Measurements from ENCODE around the gene MYO5A. TPM values are rescaled to one million over a fixed set of nuclear protein-coding genes. Genes with fewer than 3 reads are reported as not detected.

MYO5A gene
- total RNA-seq, 1 experiment from 2014 or later = 21.8 TPM

DNA sequence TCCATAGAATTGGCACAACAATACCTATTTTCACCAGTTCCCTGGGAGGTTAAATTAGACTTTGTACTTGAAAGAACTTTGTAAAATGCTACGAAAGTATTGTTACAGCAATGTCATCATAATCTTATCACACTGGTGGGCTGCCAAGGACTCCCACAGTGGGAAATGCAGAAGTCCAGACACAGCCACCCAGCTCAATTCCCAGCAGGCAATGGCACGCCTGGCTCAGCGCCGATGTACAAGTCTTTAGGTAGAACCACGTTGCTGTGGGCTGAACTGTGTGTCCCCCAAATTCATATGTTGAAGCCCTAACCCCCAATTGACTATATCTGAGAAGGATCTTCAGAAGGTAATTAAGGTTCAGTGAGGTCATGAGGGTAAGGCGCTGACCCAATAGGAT is 245.4 kb downstream of the MYO5A start:
- peaks cover 2% of the 10 kb centered on the region; the same call in 1 of the 2 replicates for H3K79me2 ChIP-seq (ENCODE audit: insufficient read depth, low read length)
- H3K4me1 ChIP-seq (ENCODE audit: insufficient read depth, low read length) = no peaks in the 10 kb centered on the region
- peaks cover 31 to 55% (median 39%) of the 10 kb centered on the region in 3 experiments for H3K36me3 Mint-ChIP-seq (ENCODE audit: insufficient read depth in 1 of 3, low read depth in 3 of 3)
- no peak overlapping the region for H4K91ac ChIP-seq (ENCODE audit: insufficient read length, low read depth, low read length)
- H2BK120ac ChIP-seq (ENCODE audit: low read depth, low read length, poor library complexity, severe bottlenecking) = no peak overlapping the region
- H3K4me2 ChIP-seq (ENCODE audit: insufficient read depth, insufficient read length, low read length) = no peak overlapping the region
- no peak overlapping the region for H3K4ac ChIP-seq (ENCODE audit: low read depth, low read length)
- H2BK20ac ChIP-seq (ENCODE audit: low read depth, low read length, poor library complexity, severe bottlenecking) = no peak overlapping the region
- H3K4me3 Mint-ChIP-seq = no peak overlapping the region
- no peaks in the 10 kb centered on the region for H3K9me3 ChIP-seq (ENCODE audit: control insufficient read depth, low read depth, low read length)
- H3K27ac ChIP-seq (ENCODE audit: insufficient read length, low read depth, low read length) = no peak overlapping the region
- no peak overlapping the region for H2AK5ac ChIP-seq (ENCODE audit: insufficient read length, low read length)
- no peak overlapping the region for H3K18ac ChIP-seq (ENCODE audit: insufficient read length, low read depth, low read length)
- no peaks in the 10 kb centered on the region for H4K20me1 ChIP-seq (ENCODE audit: control insufficient read depth, insufficient read depth, insufficient read length)
- no peaks in the 10 kb centered on the region for H3K23me2 ChIP-seq (ENCODE audit: insufficient read length, low read depth, low read length, poor library complexity, severe bottlenecking)
- DNase-seq = no peak
- no peak overlapping the region for H2AFZ ChIP-seq (ENCODE audit: low read length)
- no peak overlapping the region for H3K14ac ChIP-seq (ENCODE audit: insufficient read depth, low read length)
- H4K5ac ChIP-seq (ENCODE audit: insufficient read length, low read depth, low read length) = no peak overlapping the region
- H3K27me3 ChIP-seq (ENCODE audit: insufficient read depth, low read length) = no peaks in the 10 kb centered on the region
- no peak overlapping the region for H4K8ac ChIP-seq (replicated peaks; ENCODE audit: insufficient read length, low read depth, low read length)
- no peak overlapping the region for H2BK15ac ChIP-seq (ENCODE audit: low read depth, low read length)
- no peaks in the 10 kb centered on the region for H3K27me3 Mint-ChIP-seq (ENCODE audit: low read depth)
- H2BK12ac ChIP-seq (ENCODE audit: insufficient read length, low read depth, low read length) = no peak overlapping the region
- H3K9ac ChIP-seq (ENCODE audit: extremely low read depth, insufficient read length, low read length) = no peak overlapping the region
- H3K27ac Mint-ChIP-seq = no peak overlapping the region
- no peak overlapping the region for H3K23ac ChIP-seq (ENCODE audit: insufficient read length, low read depth, low read length)
- TF ChIP-seq, protein P1, sequence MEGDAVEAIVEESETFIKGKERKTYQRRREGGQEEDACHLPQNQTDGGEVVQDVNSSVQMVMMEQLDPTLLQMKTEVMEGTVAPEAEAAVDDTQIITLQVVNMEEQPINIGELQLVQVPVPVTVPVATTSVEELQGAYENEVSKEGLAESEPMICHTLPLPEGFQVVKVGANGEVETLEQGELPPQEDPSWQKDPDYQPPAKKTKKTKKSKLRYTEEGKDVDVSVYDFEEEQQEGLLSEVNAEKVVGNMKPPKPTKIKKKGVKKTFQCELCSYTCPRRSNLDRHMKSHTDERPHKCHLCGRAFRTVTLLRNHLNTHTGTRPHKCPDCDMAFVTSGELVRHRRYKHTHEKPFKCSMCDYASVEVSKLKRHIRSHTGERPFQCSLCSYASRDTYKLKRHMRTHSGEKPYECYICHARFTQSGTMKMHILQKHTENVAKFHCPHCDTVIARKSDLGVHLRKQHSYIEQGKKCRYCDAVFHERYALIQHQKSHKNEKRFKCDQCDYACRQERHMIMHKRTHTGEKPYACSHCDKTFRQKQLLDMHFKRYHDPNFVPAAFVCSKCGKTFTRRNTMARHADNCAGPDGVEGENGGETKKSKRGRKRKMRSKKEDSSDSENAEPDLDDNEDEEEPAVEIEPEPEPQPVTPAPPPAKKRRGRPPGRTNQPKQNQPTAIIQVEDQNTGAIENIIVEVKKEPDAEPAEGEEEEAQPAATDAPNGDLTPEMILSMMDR (conservative IDR thresholded peaks at IDR 0.05) = no peak
- no peak overlapping the region for H2BK5ac ChIP-seq (ENCODE audit: insufficient read length, low read length)
- H3K79me1 ChIP-seq (ENCODE audit: insufficient read depth, low read depth, low read length, poor library complexity, severe bottlenecking) = no peaks in the 10 kb centered on the region
- H3K9me3 Mint-ChIP-seq = peaks cover 13 to 23% of the 10 kb centered on the region in 2 experiments; a peak in 4 of 5 replicates
- peaks cover 11 to 17% of the 10 kb centered on the region in 2 experiments for H3K4me1 Mint-ChIP-seq
- no CpG with 5 or more reads among the region's 6 CpGs for WGBS (ENCODE audit: extremely low coverage, insufficient read length, low lambda C conversion rate)
- H3K56ac ChIP-seq (ENCODE audit: insufficient read length, low read depth, low read length) = no peak overlapping the region
- no peak overlapping the region for H3T11ph ChIP-seq (ENCODE audit: low read length)
